Pancreas (tissue), 10 donors: Measurements from ENCODE around the gene BAG5. TPM values are rescaled to one million over a fixed set of nuclear protein-coding genes. Genes with fewer than 3 reads are reported as not detected.

Experiments used
- ATAC-seq, 4 donors: fragments of 200-7000 bp; cut with Tn5 transposase; one replicate each; pipeline versions ENCODE4 v1.8.0 to v1.9.1; 2020; ENCODE audit warnings: mild to moderate bottlenecking in 4 of 4, moderate library complexity in 4 of 4
- DNase-seq, 6 donors: peaks; one replicate each; pipeline ENCODE4 v3.0.0-alpha.2; 2020
- FAIRE-seq: peaks from 2 replicates; lab custom pipeline; 2012; peaks lifted over from hg19 to GRCh38; lab: Jason Lieb, UNC
- H3K27ac ChIP-seq, 4 donors: fragments of 200-600 bp; sonication (generic); 1 replicate in 3 of 4; 2 replicates in 1 of 4; pipeline versions ENCODE4 v1.5.0 to v1.8.0; 2020
- H3K27me3 ChIP-seq, 4 donors: fragments of 200-600 bp; one replicate each; pipeline ENCODE4 v1.8.0; 2021
- H3K36me3 ChIP-seq, 3 donors: fragments of 200-600 bp; sonication (generic) in 1 of 3; one replicate each; pipeline versions ENCODE4 v1.5.0 to v1.8.0; 2020 to 2021
- H3K4me1 ChIP-seq, 3 donors: fragments of 200-600 bp; one replicate each; pipeline ENCODE4 v1.8.0; 2021
- H3K4me3 ChIP-seq, 4 donors: fragments of 200-600 bp; sonication (generic) in 2 of 4; one replicate each; pipeline versions ENCODE4 v1.5.0 to v1.8.0; 2020 to 2021
- H3K9me3 ChIP-seq, 4 donors: fragments of 200-600 bp; one replicate each; pipeline ENCODE4 v1.8.0; 2021
- WGBS, 2 donors: extraction: QIAGEN DNeasy Blood & Tissue Kit; methylation state at CpG; one replicate each; pipeline ENCODE4 v1.1.7; 2013; 5-methylcytosine and 5-hydroxymethylcytosine counted together
- intact Hi-C, 3 donors: fragments of 100-400 bp; cut with DNase I; formaldehyde crosslinking; loops; one replicate each; pipeline versions ENCODE4 v1.11.1 to v1.14.2; 2022
- polyA plus RNA-seq, 2 donors: library from polyadenylated mRNA; stranded (reverse); fragments of 200-250 nt; gene quantifications; one replicate each; pipeline ENCODE4 v1.2.3, GENCODE V29; 2013
- total RNA-seq, 6 donors: library from RNA; stranded (reverse); fragmentation: NEBNext Ultra II Directional in 4 of 6; extraction: Animal tissue kit (Norgen Biotek cat#: 25700) in 4 of 6; gene quantifications; one replicate each; pipeline versions ENCODE4 v1.2.1 to v1.2.4, GENCODE V29; 2021 to 2023
- TF ChIP-seq, protein P1 (sequence below), 4 donors: fragments of 200-600 bp; sonication (generic) in 3 of 4; IDR thresholded peaks; one replicate each; pipeline versions ENCODE4 v1.5.0 to v1.8.0; 2021; ENCODE audit warnings: antibody characterized with exemption in 4 of 4
- donor health status: healthy with polysubstance abuse.
- donor health status: DM: no; HTN: no; CAD: no; lungs with moderate emphysema.
- donor health status: DM: no; HTN: no; CAD: no.
- donor health status: control.
- donor health status: control.
- donor health status: Bipolar disorder and iron deficiency.
- donor health status: DM: yes; HTN: yes; CAD: no.
- donor health status: DM: no; HTN: no; CAD: no.
- donor health status: DM: no; HTN: no; CAD: no.
- donor health status: DM: yes; HTN: yes; CAD: no.

The BAG5 gene
- total and polyA plus RNA-seq, 8 donors: 3.6 to 13.4 (median 8.8) TPM

DNA sequence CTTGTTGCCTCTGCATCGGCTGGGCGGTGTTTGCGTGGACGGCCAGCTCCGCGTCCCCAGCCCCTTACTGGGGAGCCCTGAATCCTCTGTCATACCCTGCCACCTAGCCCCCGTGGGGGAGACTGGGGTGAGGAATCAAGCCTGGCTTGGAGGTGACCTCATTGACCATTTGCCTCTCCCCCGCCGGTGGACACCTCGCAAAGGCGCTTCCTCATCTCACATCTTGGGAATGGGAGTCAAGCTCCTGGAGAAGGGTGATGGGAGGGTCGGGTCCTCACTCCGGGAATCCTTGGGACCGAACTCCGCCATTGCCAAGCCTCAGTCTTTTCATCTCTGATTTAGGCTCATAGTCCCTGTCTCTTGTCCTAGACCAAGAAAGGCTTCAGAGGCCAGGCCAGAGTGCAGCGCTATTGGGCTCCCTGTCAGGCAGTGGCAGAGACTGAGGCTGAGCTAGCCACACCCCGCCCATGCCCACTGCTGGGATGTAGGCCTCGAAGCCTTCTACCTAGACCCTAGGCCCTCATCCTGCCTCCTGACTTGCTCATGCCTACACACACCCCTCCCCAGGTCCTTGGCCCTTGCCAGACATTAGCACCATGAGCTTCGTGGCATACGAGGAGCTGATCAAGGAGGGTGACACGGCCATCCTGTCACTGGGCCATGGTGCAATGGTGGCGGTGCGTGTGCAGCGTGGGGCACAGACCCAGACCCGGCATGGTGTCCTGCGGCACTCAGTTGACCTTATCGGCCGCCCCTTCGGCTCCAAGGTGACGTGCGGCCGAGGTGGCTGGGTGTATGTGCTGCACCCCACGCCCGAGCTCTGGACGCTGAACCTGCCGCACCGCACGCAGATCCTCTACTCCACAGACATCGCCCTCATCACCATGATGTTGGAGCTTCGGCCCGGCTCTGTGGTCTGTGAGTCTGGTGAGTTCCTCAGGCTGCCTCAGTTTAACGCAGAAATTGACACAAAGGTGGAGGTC is 32.8 kb downstream of the BAG5 start:
- Histone ChIP-seq H3K9me3 (no peaks in the 10 kb centered on the region), H3K27ac (peak overlapping the region; percentile 68 to 90 (median 78)), H3K4me1 (peaks cover 6 to 30% (median 7%) of the 10 kb centered on the region in 3 donors), H3K36me3 (no peaks in the 10 kb centered on the region), H3K4me3 (peak overlapping the region; percentile 73 to 100 (median 94)), H3K27me3 (no peaks in the 10 kb centered on the region)
- FAIRE-seq (no peak), ATAC-seq (no peak), DNase-seq (peak in 2 of 6 donors; percentile 44 to 72)
- intact Hi-C loops: no loop called here
- WGBS, 2 donors: 40 to 48% methylated on average over 38 to 42 of the region's 42 CpGs
- TF ChIP-seq, protein P1, sequence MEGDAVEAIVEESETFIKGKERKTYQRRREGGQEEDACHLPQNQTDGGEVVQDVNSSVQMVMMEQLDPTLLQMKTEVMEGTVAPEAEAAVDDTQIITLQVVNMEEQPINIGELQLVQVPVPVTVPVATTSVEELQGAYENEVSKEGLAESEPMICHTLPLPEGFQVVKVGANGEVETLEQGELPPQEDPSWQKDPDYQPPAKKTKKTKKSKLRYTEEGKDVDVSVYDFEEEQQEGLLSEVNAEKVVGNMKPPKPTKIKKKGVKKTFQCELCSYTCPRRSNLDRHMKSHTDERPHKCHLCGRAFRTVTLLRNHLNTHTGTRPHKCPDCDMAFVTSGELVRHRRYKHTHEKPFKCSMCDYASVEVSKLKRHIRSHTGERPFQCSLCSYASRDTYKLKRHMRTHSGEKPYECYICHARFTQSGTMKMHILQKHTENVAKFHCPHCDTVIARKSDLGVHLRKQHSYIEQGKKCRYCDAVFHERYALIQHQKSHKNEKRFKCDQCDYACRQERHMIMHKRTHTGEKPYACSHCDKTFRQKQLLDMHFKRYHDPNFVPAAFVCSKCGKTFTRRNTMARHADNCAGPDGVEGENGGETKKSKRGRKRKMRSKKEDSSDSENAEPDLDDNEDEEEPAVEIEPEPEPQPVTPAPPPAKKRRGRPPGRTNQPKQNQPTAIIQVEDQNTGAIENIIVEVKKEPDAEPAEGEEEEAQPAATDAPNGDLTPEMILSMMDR (IDR thresholded peaks at IDR 0.05): no peak

DNA sequence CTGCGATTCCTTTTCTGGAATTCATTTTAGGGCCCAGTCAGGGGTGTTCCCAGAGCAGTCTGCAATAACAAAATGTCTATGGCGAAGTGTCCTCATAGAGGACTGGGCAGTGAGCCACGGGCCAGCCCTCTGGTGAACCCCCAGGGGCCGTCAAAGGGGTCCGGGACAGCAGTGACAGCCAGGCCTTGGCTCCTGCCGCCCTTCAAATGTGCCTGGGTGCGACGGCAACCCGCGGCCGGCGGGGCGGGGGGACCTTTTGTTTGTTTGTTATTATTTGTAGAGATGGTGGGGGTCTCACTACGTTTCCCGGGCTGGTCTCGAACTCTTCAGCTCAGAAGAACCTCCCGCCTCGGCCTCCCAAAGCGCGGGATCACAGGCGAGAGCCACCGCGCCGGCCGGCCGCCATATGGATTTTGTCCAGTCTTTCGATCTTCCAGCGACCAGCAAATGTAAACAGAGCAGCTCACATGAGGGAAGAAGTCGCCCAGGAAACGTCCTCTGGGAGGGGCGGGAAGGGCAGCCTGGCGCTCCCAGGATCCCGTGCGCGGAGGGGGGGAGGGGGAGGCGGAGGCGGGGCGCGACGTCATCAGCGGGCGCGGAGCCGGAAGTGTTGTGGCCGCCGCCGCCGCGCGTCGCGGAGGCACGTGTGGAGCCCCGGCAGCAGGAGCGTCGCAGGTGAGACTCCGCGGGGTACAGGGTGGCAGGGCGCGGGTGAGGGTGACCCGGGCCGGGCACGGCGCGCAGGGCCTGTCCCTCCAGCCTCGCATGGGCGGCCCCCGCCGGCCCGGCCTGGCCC is 33.7 kb downstream of the BAG5 start, which contains the start of gene TRMT61A:
Gene TRMT61A, plus strand, starts transcription at position 610 of the 796 bp plus-strand sequence. CDS start 783 bp downstream, outside the sequence.
- 1 to 2% methylated on average over 68 to 69 of the region's 70 CpGs for WGBS, 2 donors
- Histone ChIP-seq H3K27ac (peak within 1 kb of the TSS; percentile 68 to 90 (median 78)), H3K27me3 (no peaks in the 10 kb centered on the region), H3K4me1 (peaks cover 6 to 32% (median 8%) of the 10 kb centered on the region in 3 donors), H3K4me3 (peak within 1 kb of the TSS; percentile 73 to 100 (median 94)), H3K9me3 (no peaks in the 10 kb centered on the region), H3K36me3 (no peaks in the 10 kb centered on the region)
- intact Hi-C loops: no loop called here
- FAIRE-seq (no peak), DNase-seq (peak; percentile 93 to 96 (median 94)), ATAC-seq (peak; percentile 92 to 95 (median 94))
- TF ChIP-seq, protein P1 (IDR thresholded peaks at IDR 0.05): no peak

DNA sequence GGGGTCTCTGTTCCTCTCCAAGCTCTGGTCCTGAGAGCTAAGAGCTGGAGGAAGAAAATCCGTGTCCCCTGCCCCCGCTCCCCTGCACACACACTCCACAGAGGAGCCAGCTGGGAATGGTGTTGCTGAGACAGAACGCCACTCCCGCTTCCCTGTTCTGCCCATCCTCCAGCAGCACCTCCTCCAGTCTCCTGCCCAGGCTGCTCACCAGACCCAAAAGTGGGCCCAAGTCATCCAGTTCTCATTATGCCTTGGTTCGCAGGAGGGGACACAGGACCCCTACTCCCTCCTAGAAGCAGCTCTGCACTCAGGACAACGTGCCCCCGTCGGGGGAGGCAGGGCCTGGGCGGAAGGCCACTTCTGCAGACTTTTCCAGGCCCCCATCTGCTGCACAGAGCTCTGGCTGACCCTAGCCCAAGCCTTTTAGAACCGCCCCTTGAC is 34.3 kb downstream of the BAG5 start:
- intact Hi-C loops: no loop called here
- Histone ChIP-seq H3K4me1 (peaks cover 6 to 32% (median 8%) of the 10 kb centered on the region in 3 donors), H3K4me3 (peak overlapping the region; percentile 73 to 100 (median 94)), H3K27me3 (no peaks in the 10 kb centered on the region), H3K27ac (peak overlapping the region; percentile 68 to 90 (median 78)), H3K36me3 (no peaks in the 10 kb centered on the region), H3K9me3 (no peaks in the 10 kb centered on the region)
- 33 to 48% methylated on average over 10 of the region's 10 CpGs for WGBS, 2 donors
- ATAC-seq (peak; percentile 18 to 67 (median 52)), FAIRE-seq (no peak), DNase-seq (peak in 2 of 6 donors; percentile 49 to 64)
- TF ChIP-seq, protein P1 (IDR thresholded peaks at IDR 0.05): no peak

DNA sequence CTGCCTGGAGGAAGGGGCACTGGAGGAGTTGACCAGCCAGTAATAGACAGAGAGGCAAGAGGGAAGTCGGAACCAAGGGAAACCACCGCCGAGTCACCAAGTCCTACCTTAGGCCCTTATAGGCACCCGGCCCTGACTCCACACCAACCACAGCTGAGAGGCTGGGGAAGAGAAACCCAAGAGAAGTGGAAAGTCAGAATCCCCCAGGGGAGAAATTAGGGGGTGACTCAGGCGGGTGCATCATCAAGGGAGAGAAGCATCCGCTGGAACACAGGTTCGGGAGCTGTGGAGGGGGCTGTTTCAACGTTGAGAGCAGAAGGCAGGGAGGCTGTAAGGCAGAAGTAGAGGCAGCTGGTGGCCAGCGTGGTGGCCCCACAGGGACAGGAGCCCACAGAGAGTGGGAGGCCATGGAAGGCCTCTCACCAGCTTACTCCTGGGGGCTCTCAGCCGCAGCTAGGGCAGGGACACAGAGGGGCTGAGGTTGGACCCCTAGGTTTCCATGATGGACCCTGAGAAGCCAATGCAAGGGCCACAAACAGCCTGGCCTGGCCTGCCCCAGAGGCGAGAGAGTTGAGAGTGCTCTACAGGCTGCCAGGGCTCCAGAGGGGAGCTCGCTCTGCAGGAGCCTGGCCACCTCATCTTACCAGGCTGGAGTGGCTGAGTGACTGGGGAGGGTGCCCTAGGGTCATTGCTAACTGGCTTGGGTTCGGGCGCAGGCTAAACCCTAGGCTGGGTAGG is 34.9 kb downstream of the BAG5 start:
- H3K27me3 ChIP-seq: no peaks in the 10 kb centered on the region
- FAIRE-seq (no peak), DNase-seq (peak in 2 of 6 donors; percentile 33 to 36), ATAC-seq (no peak)
- intact Hi-C loops: no loop called here
- H3K27ac ChIP-seq: peak overlapping the region in 3 of 4 donors; percentile 68 to 90 (median 84)
- no peaks in the 10 kb centered on the region for H3K9me3 ChIP-seq
- H3K4me3 ChIP-seq: peak overlapping the region in 2 of 4 donors; percentile 94 to 100
- WGBS, 2 donors: 87 to 89% methylated on average over 13 to 14 of the region's 14 CpGs
- no peaks in the 10 kb centered on the region for H3K36me3 ChIP-seq
- TF ChIP-seq, protein P1 (IDR thresholded peaks at IDR 0.05): no peak
- H3K4me1 ChIP-seq: peaks cover 6 to 32% (median 8%) of the 10 kb centered on the region in 3 donors
